ENCODE results near the gene GPSM3.
"Not testable (repeated sequence)": the region's sequence is repeated elsewhere in the genome, so short reads cannot be mapped to it uniquely, and the experiment has no call there.

The GPSM3 gene, protein sequence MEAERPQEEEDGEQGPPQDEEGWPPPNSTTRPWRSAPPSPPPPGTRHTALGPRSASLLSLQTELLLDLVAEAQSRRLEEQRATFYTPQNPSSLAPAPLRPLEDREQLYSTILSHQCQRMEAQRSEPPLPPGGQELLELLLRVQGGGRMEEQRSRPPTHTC

DNA sequence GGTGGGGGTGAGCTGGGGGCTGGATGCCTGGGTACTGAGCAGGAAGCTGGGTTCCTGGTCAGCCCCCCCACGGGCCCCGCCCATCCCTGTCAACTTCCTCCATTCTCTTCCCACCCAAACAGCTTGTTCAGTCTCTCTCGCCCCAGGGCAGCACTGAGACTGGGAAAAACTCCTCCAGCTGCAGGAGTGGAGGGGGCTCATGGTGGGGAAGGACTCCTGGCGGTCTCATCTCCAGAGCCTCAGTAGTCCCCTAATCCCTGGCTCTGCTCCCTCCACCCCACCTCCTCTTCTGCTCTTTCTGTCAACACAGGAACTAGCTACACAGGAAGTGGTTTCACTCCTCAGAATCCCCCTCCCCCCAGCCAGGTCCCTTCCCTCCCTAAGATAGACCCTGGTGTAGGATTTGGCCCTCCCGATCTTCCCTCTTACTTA is at the start of gene GPSM3:
TSS of gene GPSM3 (minus strand) at position 36 of the 432 bp plus-strand sequence. CDS start 130 bp downstream, outside the sequence.
- DNase-seq (ENCODE audit: low read depth in 2 of 2) = peak in 1 of 2 donors; percentile 46

DNA sequence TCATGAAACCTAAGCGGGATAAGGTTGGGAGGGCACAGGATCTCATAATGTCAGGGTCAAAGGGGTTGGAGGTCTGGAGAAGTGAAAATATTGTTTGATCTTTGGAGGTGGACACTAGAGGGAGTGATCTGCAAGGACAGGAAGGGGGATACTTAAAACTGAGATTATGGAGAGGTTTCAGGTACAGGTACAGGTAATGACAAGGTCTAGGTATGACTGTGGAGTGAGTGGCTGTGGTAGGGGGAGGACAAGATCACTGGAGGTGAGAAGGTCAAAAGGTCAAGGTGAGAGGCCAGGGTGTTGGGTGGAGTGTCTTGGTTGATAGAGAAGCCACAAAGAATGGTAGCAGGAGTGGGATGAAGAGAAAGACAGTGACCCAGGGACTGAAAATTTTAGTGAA is 48.2 kb upstream of the GPSM3 start:
- no peak for DNase-seq (ENCODE audit: low read depth in 2 of 2)

DNA sequence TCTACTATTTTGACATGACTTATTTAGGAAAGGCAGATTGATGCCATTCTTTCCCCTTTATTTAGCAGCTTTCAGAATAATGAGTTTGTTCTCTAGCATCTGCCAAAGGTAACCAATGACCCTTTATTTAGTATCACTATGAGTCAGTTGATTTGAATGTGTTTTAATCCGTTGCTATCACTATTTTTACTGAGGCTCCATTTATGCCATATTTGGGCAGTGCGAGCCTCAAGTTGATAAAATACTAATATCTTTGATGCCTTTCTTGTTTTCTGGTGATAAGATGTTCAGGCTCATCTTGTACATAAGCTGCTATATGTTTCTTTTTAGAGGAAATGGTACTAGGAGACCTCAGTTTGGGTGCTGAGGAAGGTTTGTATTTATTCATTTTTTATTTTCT is 47.0 kb upstream of the GPSM3 start:
- DNase-seq (ENCODE audit: low read depth in 2 of 2) = no peak

DNA sequence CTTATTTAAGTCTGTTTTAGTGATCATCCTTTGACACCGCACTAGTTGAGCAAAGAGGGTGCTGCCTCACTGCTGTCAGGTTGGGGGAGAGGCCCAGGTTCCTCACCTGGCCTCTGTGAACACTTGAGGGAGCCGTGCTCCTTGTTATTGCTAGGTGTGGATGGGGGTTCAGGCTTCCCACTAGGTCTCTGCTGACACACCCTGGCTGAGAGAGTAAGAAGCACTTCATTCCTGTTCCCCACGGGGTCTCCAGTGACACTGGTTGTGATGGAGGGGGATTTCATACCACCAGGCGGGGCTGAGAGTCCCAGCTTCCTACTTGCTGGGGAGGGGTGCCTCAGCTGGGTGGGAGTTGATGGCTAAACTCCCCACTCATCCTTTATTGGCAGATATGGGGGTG is 42.5 kb upstream of the GPSM3 start:
- no peak for DNase-seq (ENCODE audit: low read depth in 2 of 2)

DNA sequence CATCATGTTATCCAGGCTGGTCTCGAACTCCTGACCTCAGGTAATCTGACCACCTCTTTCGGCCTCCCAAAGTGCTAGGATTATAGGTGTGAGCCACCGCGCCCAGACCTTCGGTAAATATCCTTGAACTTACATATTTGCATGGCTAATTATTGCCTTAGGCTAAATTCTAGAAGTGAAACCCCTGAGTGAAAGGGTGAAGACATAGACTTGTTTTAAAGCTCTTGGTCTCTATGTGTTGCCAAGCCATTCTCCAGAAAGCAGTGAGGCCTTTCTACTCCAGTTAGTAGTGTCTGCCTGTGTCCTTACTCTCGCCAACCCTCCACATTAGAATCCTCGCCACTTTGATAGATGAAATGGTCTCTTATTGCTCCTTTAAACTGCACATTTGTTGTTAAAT is 34.0 kb upstream of the GPSM3 start:
- no peak for DNase-seq (ENCODE audit: low read depth in 2 of 2)

DNA sequence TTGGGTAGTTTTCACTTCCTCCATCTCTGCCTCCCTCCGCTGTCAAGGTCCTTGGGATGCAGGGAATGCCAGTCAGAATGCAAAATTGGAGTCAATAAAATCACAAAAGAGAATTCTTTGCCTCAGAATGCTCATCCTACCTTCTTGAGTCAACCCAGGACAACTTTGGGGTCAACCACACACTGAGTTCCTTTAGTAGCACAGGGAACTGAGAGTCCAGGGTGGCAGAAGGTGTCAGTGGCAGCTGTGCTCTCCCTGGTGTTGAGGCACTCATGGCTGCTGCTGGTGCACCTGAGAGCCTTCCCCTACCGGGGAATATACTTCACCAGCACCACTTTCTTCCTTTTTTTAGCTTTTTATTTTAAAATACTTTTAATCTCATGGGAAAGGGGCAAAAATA is 32.3 kb upstream of the GPSM3 start:
- DNase-seq (ENCODE audit: low read depth in 2 of 2) = no peak

DNA sequence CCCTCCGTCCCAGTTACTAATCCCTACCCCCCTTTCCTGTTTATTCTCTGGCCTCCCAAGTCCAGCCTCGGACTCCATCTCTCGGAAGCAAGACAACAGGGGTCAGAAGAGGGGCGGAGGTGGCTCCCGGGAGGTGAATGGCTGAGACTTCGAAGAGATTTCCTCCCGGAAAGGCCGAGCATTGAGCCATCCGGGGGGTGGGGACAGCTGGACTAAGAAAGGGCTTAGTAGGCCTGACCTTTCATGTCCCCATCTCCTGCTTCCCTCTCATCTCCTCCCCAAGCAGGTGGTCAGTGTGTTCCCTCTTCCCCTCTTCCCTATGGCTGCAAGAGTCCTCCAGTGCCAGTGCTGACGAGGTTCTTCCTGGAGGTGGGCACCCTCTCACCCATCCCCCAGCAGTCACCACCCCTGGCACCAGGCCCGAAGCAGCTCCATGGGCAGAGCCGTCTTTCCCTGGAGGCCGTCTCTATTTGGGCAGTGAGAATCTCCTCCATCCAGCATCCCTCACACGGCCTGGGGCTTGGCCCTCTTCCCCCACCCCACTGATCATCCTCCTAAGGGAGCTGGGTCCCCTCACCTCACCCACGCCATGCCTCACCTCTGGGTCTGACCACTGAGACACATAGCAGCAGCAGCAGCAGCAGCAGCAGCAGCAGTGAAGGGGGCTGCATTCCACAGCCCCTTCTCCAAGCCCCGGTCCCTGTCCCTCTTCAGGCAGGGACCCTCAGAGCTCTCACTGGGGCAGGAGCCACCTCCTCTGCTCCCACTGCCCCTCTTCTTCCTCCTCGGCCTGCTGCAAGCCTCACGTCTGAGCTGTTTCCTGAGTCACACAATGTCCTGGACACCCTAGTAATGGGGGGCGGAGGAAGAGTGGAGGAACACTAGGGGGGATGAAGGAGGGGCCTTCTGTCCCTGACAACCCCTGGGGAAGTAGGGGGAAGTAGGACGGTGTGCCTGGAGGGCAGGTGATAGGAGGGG is 31.1 kb upstream of the GPSM3 start, which contains the start of gene NOTCH4:
TSS of gene NOTCH4 (minus strand) at position 810 of the 978 bp plus-strand sequence. CDS start at position 671, 139 bp downstream.
- DNase-seq (ENCODE audit: low read depth in 2 of 2) = no peak

DNA sequence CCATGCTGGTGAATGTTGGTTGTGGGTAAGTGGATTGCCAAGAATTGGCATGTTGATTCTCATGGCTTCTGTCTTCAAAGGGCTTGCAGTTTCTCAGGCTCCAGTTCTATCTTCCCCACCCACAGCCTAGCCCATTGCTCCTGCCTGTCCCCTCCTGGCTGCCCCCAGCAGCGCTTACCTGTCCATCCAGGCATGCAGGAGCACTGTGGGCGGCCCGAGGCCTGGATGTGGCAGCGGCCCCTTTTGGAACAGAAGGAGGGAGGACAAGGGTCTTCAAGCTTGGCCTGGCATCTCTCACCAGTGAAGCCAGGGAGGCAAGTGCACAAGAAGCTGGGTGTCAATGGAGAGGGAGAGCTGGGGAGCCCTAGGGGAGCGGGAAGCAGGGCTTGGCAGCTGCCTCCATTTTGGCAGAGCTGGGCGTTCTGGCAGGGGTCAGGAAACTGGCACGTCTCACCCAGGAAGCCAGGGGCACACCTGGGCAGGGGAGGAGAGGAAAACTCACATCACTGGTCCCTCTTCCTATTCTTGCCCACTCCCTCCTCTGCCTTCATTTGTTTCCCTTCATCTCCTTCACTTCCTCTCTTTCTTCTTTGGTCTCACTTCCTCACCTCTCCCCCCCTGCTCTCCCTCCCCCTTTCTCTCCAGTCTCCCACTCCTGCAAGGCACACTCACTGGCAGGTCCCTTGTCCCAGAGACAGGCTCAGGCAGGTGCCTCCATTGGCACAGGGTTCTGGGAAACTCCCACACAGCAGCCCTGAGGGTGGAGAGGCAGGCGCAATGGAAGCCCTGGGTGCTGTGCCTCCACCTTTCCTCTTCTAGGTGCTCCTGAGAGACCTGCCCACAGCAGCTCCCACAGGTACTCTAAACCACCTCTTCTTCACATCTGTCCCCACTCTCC is 30.1 kb upstream of the GPSM3 start:
- DNase-seq (ENCODE audit: low read depth in 2 of 2) = no peak

DNA sequence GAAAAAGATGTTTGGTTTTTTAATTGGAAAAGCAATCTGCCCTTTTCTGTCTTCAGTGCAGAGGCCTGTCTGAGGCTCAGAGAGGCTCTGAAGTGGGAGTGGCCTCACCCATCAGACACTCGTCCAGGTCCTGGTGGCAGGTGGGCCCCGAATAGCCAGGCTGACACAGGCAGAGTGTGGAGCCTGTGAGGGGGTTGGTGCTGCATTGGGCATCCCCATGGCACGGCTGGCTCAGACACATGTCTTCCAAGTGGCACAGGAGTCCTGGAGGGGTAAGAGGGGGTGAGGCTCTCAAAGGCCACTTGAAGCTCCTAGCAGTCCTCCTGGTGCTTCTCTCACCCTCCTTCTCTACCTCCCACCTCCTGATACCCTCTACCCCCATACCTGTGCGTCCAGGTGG is 27.6 kb upstream of the GPSM3 start:
- DNase-seq (ENCODE audit: low read depth in 2 of 2) = no peak

DNA sequence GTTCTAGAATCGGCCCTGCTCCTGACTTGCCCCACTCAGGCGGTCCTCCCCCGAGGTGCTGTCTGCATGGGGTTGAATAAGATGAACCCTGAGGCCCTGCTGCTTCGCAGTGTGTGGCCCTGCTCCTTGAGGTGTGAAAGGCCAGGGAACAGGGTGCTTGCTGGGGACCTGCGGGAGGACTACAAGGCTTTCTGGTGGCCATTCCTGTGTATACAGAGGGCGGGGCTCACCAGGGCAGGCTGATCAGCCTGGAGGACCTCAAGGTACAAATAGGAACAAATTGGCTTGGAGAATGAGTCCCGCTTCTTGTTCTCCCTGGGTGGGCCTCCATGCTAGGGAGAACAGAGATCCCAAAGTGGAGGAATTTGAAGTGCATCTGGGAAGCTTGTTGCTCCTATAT is 25.7 kb upstream of the GPSM3 start:
- DNase-seq (ENCODE audit: low read depth in 2 of 2) = no peak

DNA sequence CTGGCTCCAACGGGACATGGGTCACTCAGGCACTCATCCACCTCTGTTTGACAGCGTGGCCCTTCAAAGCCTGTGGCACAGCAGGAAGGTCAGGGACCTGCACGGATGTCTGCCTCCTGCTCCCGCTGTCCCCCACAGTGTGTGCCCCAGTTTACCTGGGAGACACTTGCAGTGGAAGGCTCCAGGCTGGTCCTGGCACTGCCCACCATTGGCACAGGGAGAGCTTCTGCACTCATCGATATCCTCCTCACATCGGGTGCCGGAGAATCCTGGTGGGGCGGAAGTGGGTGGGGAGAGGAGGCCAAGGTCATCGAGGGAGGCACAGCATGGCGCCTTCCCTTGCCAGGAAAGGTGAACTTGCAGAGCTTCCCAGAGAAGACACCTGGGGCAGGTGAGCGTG is 24.6 kb upstream of the GPSM3 start:
- no peak for DNase-seq (ENCODE audit: low read depth in 2 of 2)

DNA sequence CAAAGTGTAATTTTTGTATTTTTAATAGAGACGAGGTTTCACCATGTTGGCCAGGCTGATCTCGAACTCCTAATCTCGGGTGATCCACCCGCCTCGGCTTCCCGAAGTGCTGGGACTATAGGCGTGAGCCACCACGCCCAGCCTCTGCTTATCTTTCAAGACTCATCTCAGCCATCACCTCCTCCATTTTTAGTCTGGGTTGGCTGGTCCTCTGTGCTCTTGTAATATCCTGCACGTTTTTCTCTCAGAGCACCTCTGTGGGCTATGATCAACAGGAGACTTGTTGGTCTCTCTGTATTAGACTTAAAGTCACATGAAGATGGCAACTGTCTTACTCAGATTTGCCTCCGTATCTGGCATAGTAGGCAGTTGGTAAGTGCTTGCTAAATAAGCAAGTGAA is 23.8 kb upstream of the GPSM3 start:
- no peak for DNase-seq (ENCODE audit: low read depth in 2 of 2)

DNA sequence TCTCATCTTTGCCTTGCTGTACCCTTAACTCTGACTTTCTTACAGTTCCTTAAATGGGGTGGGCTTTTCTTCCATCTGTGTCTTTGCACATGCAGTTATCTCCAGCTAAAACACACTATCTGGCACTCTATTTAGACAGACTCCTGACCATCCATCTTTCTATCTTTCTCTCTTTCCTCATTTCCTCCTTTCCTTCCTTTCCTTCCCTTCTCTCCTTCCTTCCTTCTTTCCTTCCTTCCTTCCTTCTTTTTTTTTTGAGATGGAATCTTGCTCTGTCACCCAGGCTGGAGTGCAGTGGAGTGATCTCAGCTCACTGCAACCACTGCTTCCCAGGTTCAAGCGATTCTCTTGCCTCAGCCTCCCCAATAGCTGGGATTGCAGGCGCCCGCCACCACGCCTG is 23.2 kb upstream of the GPSM3 start:
- no peak for DNase-seq (ENCODE audit: low read depth in 2 of 2)

DNA sequence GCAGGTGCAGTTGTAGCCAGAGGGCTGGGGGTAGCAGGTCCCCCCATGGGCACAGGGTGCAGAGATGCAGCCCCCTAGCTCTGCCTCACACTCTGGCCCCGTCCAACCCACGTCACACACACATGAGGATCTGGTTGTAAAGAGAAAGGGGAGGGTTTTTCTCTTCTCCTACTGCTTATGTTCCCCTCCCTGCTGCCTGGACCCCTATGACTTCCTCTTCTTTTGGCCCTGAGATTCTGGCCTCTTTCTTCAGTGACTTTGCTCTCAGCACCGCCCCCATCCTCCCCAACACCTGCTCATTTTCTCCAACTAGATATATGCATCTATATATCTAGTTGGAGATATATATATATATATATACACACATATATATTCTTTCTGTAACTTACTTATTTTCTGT is 21.7 kb upstream of the GPSM3 start:
- DNase-seq (ENCODE audit: low read depth in 2 of 2) = no peak

DNA sequence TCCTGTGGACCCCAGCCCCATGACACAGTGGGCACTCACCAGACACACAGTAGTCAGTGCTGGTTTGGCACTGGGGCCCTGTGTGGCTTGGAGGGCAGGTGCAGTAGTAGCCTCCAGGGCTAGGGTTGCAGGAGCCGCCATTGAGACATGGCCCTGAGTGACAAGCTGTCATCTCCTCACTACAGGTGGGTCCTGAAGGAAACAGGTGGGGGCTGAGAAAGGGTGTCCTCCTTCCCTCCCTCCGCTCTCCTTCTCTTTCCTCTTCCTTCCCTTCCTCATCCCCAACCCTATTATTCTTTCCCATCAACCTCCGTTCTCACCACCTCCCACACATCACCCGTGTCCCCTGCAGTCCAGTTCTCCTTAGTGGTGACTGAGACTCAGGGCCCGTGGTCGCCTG is 21.2 kb upstream of the GPSM3 start:
- no peak for DNase-seq (ENCODE audit: low read depth in 2 of 2)

DNA sequence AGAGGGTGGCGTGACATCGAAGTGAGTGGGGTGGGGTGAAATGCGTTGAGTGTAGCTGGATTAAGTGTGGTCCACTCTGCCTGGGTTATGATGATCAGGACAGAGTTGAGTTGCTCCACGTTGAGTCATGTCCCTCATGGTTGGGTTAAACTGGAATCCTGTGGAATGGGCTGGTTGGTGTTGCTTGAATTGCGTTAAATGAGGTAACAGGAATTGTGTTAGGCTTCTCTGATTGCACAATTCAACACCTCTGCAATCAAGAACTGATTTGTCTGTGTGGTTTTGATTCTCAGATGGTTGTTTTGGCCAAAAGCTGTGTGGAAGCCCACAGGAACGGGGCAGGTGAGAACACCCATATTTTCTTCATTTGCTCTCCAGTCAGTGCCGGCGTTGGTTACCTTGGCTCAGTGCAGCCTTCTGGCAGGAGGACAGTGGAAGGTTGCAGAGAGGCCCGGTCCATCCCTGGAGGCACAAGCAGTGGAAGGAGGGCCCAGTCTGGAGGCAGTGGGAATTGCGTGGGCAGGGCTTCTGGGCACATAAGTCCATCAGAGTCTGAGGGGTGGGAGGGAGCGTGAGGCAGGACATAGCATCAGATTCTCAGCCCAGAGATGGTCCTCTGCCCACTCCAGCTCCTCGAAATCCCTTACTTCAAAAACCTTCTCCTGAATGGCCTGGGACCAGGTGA is 19.8 kb upstream of the GPSM3 start:
- DNase-seq (ENCODE audit: low read depth in 2 of 2) = no peak

DNA sequence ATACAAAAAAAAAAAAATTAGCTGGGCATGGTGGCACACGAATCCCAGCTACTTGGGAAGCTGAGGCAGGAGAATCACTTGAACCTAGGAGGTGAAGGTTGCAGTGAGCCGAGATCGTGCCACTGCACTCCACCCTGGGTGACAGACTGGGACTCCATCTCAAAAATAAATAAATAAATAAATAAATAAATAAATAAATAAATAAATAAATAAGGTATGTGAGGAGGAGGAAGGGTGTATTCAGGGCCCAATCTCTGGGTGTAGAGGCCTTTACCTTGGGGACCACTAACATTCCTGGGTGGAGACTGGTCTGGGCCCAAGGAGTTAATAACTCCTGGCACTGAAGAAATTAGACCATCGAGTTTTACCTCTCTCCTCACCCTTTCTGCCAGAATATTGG is 19.0 kb upstream of the GPSM3 start:
- not testable (repeated sequence) for DNase-seq (ENCODE audit: low read depth in 2 of 2)

DNA sequence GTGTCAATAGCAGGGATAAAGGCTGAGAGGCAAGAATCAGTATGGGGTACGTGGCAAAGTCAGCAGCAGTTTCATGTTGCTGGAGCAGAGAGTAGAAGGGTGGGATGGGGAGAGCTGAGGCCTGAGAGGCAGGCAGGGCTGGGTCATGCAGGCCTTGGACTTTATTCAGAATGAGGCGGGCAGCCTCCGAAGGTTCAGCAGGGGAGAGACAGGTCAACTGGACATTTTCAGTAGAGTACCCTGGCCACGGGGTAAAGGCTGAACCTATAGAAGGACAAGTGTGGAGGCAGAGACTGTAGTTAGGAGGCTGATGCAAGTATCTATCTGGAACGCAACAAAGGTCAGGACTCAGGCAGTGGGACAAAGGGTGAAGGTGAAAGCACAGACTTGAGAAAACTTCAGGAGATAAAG is 17.8 kb upstream of the GPSM3 start:
- no peak for DNase-seq (ENCODE audit: low read depth in 2 of 2)

DNA sequence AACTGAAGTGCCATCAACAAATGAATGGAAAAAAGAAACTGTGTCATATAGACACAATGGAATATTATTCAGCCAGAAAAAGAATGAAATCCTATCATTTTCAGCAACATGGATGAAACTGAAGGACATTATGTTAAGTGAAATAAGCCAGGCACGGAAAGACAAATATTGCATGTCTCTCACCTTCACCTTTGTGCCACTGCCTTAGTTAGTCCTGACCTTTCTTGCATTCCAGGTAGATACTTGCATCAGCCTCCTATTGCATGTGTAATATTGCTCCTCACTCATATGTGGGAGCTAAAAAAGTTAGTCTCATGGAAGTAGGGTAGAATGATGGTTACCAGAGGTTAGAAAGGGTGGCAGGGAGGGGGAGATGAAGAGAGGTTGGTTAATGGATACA is 16.6 kb upstream of the GPSM3 start:
- no peak for DNase-seq (ENCODE audit: low read depth in 2 of 2)

DNA sequence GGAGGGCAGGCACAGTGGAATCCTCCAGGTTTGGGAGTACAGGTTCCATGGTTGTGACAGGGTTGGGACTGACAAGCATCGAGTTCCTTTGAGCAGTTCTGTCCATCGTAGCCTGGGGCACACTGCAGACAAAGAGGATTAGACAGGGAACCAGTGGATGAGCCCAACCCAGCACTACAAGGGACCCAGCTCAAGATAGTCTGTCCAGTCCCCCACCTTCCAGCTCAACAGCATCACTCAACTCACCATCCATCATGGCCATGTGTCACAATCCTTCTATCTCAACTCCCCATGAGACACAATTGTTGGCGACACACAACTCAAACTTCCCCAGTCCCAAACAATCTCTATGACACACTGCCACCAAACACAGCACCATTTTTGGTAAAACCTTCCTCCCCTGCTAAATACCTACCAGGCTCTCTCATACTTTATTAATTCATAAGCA is 11.8 kb upstream of the GPSM3 start:
- no peak for DNase-seq (ENCODE audit: low read depth in 2 of 2)

Data from stimulated activated CD8-positive, alpha-beta memory T cell treated with anti-CD3 and anti-CD28 coated beads, Interleukin-7, amount 100 ng/mL, for 4 hours (primary cell).